Smooth muscle cell (in vitro differentiated cells): Measurements from ENCODE around the gene SNRPA1. TPM values are rescaled to one million over a fixed set of nuclear protein-coding genes. Genes with fewer than 3 reads are reported as not detected.

Experiments
- DNase-seq: peaks from one replicate; lab custom pipeline; 2025; ENCODE audit not compliant: unreplicated experiment; lab: John Stamatoyannopoulos, UW
- H2AFZ ChIP-seq: fragments of 200-600 bp; sonication (generic); 2 replicates; pipeline ENCODE4 v1.6.0; 2016; ENCODE audit warnings: antibody characterized with exemption, low read depth, mild to moderate bottlenecking
- H3F3A ChIP-seq: fragments of 200-600 bp; sonication (generic); 2 replicates; pipeline ENCODE4 v1.6.0; 2017; ENCODE audit warnings: antibody characterized with exemption, low read depth
- H3K27ac ChIP-seq: fragments of 200-600 bp; sonication (generic); 2 replicates; pipeline ENCODE4 v1.5.1; 2016; ENCODE audit warnings: low read depth, mild to moderate bottlenecking
- H3K27me3 ChIP-seq: fragments of 200-600 bp; sonication (generic); 2 replicates; pipeline ENCODE4 v1.6.1; 2016; ENCODE audit warnings: low read depth, mild to moderate bottlenecking
- H3K36me3 ChIP-seq: fragments of 200-600 bp; sonication (generic); 2 replicates; pipeline ENCODE4 v1.5.1; 2016; ENCODE audit warnings: low read depth
- H3K4me1 ChIP-seq: fragments of 200-600 bp; sonication (generic); 2 replicates; pipeline ENCODE4 v1.5.1; 2016; ENCODE audit warnings: low read depth
- H3K4me2 ChIP-seq: fragments of 200-600 bp; sonication (generic); 2 replicates; pipeline ENCODE4 v1.6.0; 2016; ENCODE audit warnings: mild to moderate bottlenecking
- H3K4me3 ChIP-seq: fragments of 200-600 bp; sonication (generic); 2 replicates; pipeline ENCODE4 v1.5.1; 2016; ENCODE audit warnings: mild to moderate bottlenecking
- H3K79me2 ChIP-seq: fragments of 200-600 bp; sonication (generic); 2 replicates; pipeline ENCODE4 v1.6.0; 2016; ENCODE audit warnings: low read depth, mild to moderate bottlenecking
- H3K9ac ChIP-seq: fragments of 200-600 bp; sonication (generic); 2 replicates; pipeline ENCODE4 v1.6.0; 2016; ENCODE audit warnings: low read depth
- H3K9me3 ChIP-seq: fragments of 200-600 bp; sonication (generic); replicated peaks from 2 replicates; pipeline ENCODE4 v1.5.1; 2016; ENCODE audit warnings: low read depth
- H4K20me1 ChIP-seq: fragments of 200-600 bp; sonication (generic); 2 replicates; pipeline ENCODE4 v1.6.0; 2016; ENCODE audit warnings: low read depth
- WGBS: methylation state at CpG from one replicate; pipeline ENCODE4 v1.1.7; 2016; ENCODE audit warnings: low lambda C conversion rate; 5-methylcytosine and 5-hydroxymethylcytosine counted together
- polyA plus RNA-seq: library from polyadenylated mRNA; unstranded; fragments of >200 nt; fragmentation: Nextera tagmentation; extraction: Ambion mirVana; gene quantifications from 2 replicates; pipeline ENCODE4 v1.2.1, GENCODE V29; 2016
- total RNA-seq: library from RNA; depleted of rRNA; stranded (reverse); fragments of >200 nt; gene quantifications from 2 replicates; pipeline ENCODE4 v1.2.3, GENCODE V29; 2014
- TF ChIP-seq, protein P1 (sequence below): fragments of 200-600 bp; sonication (generic); IDR thresholded peaks from 2 replicates; pipeline ENCODE4 v1.5.1; 2017; ENCODE audit warnings: borderline replicate concordance, mild to moderate bottlenecking, antibody characterized with exemption; ENCODE audit not compliant: insufficient read depth, poor library complexity, severe bottlenecking

Gene SNRPA1
- total and polyA plus RNA-seq, 2 experiments from 2014 or later: 24.0 to 99.0 TPM

DNA sequence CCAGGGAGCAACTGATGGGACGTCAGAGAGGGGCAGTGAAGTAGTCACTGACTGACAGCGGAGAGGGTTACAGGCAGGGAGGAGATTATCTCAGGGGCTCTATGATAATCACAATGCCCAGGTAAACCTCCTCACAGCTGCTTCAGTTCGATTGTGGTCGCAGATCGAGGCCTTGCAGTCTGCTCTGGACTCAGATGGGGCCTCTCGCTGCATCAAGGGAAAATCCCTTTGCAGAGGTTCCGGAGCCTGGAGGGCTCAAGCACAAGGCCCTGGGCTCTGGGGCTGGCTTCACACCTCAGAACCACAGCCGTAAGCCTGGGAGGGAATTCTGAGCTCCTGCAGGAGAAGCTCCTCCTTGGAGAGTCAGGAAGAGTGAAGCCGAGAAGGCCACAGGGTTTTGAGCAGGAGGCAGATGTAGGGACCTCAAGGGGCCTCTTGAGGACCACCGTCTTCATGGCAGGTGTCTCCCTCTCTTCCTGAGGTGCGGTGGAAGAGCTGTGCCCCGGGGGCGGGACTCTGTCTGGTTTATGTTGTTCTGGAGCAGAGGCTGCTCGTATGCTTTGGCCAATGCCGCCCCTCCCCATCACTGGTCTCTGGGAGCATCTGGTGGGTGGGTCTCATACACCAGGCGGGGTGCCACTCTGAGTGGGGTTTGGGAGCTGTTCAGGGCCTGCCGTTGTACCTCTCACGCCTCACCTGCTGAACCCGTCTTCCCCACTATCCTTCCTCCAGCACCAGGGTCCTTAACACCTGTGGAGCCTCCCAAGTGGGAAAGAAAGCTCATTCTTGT, 19.5 kb upstream of the SNRPA1 start:
- Histone ChIP-seq H2AFZ (no peak overlapping the region), H3K79me2 (no peaks in the 10 kb centered on the region), H3K4me1 (no peaks in the 10 kb centered on the region), H3K9me3 (no peaks in the 10 kb centered on the region), H3F3A (no peaks in the 10 kb centered on the region), H3K36me3 (no peaks in the 10 kb centered on the region), H3K4me2 (no peak overlapping the region), H3K9ac (no peak overlapping the region), H3K27ac (no peak overlapping the region), H4K20me1 (no peaks in the 10 kb centered on the region), H3K4me3 (no peak overlapping the region), H3K27me3 (no peaks in the 10 kb centered on the region)
- WGBS: 84% methylated on average over 19 of the region's 19 CpGs
- no peak for DNase-seq
- TF ChIP-seq, protein P1, sequence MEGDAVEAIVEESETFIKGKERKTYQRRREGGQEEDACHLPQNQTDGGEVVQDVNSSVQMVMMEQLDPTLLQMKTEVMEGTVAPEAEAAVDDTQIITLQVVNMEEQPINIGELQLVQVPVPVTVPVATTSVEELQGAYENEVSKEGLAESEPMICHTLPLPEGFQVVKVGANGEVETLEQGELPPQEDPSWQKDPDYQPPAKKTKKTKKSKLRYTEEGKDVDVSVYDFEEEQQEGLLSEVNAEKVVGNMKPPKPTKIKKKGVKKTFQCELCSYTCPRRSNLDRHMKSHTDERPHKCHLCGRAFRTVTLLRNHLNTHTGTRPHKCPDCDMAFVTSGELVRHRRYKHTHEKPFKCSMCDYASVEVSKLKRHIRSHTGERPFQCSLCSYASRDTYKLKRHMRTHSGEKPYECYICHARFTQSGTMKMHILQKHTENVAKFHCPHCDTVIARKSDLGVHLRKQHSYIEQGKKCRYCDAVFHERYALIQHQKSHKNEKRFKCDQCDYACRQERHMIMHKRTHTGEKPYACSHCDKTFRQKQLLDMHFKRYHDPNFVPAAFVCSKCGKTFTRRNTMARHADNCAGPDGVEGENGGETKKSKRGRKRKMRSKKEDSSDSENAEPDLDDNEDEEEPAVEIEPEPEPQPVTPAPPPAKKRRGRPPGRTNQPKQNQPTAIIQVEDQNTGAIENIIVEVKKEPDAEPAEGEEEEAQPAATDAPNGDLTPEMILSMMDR: no peak

DNA sequence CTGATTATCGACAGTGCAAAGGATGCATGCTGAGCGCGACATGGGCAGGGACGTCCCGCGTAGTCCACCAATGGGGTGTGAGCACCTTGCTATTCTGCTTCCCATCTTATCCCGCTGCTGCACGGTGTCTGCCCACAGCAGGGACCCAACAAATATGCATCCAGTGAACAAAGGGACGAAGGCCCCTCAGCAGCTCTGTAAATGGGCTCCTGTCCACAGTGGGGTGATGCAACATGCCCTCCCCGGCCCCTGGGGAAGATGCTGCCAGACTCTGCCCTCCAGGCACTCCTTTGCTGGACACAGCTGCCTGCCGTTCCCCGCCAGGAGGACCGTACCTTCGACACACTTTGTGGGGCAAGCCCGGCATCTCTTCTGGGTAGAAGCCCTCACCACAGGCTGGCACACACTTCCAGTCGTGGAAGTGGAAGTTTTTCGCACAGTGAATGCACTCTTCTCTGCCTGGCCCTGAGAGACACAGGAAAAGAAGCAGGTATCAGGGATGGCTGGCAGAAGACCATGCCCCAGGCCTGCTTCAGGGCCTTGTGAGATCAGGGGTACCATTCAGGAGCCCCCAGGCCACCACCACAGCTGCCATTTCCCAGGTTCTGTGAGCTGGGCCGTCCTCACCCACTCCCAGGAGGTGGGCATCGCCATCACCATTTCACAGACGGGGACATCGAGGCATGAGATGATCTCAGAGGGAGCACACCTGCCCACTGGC, 18.2 kb upstream of the SNRPA1 start:
- Histone ChIP-seq H3K4me1 (no peaks in the 10 kb centered on the region), H2AFZ (no peak overlapping the region), H3K27ac (no peak overlapping the region), H3K27me3 (no peaks in the 10 kb centered on the region), H3K9me3 (no peaks in the 10 kb centered on the region), H3K36me3 (no peaks in the 10 kb centered on the region), H3F3A (no peaks in the 10 kb centered on the region), H4K20me1 (no peaks in the 10 kb centered on the region), H3K9ac (no peak overlapping the region), H3K79me2 (no peaks in the 10 kb centered on the region), H3K4me3 (no peak overlapping the region), H3K4me2 (no peak overlapping the region)
- DNase-seq: no peak
- TF ChIP-seq, protein P1: no peak
- WGBS: 92% methylated on average over 21 of the region's 21 CpGs

- Histone ChIP-seq H3K4me3 (no peak overlapping the region), H3K27ac (no peak overlapping the region), H4K20me1 (no peaks in the 10 kb centered on the region), H3K9ac (no peak overlapping the region), H3K9me3 (no peaks in the 10 kb centered on the region), H3K4me2 (no peak overlapping the region), H3F3A (no peaks in the 10 kb centered on the region), H3K4me1 (no peaks in the 10 kb centered on the region), H2AFZ (no peak overlapping the region), H3K36me3 (no peaks in the 10 kb centered on the region), H3K27me3 (no peaks in the 10 kb centered on the region), H3K79me2 (no peaks in the 10 kb centered on the region)
- DNase-seq: no peak
- 96% methylated on average over 7 of the region's 7 CpGs for WGBS
- TF ChIP-seq, protein P1: no peak
These were observed 15.5 kb upstream of the SNRPA1 start for GRCh38 chr15:101310508-101310907.
